ENCODE results near the gene ESR2. TPM values are rescaled to one million over a fixed set of nuclear protein-coding genes. Genes with fewer than 3 reads are reported as not detected.

The ESR2 gene
- total and polyA plus RNA-seq, 2 donors (not counting 3 experiments of a cell fraction or from before 2014, with no cell fraction given): 0.10 to 0.58 TPM

DNA sequence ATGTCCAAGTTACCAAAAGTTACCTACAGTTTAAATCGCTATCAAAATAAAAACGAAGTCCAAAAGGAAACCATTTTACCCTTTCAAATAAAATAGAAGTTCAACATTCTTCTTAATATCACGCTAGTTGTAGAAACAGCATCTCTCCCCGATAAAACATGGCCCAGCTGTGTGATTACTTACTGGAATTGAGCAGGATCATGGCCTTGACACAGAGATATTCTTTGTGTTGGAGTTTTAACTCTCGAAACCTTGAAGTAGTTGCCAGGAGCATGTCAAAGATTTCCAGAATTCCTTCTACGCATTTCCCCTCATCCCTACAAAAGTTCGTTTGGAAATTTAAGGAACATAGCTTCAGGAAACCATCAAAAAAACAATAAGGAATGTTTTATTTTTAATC, 44.8 kb downstream of the ESR2 start:
- no TSS peak for BruUV-seq (replicated peaks)
- no peak for TF ChIP-seq FOS (IDR thresholded peaks at IDR 0.05; ENCODE audit: borderline replicate concordance, insufficient read depth, low read length)
- no peak for TF ChIP-seq POLR2AphosphoS5 (IDR thresholded peaks at IDR 0.05; ENCODE audit: insufficient read depth, low read depth, low read length)
- no peak for TF ChIP-seq GATA2 (IDR thresholded peaks at IDR 0.05; ENCODE audit: insufficient read depth, insufficient read length, low read depth, low read length)
- TF ChIP-seq, protein P1, sequence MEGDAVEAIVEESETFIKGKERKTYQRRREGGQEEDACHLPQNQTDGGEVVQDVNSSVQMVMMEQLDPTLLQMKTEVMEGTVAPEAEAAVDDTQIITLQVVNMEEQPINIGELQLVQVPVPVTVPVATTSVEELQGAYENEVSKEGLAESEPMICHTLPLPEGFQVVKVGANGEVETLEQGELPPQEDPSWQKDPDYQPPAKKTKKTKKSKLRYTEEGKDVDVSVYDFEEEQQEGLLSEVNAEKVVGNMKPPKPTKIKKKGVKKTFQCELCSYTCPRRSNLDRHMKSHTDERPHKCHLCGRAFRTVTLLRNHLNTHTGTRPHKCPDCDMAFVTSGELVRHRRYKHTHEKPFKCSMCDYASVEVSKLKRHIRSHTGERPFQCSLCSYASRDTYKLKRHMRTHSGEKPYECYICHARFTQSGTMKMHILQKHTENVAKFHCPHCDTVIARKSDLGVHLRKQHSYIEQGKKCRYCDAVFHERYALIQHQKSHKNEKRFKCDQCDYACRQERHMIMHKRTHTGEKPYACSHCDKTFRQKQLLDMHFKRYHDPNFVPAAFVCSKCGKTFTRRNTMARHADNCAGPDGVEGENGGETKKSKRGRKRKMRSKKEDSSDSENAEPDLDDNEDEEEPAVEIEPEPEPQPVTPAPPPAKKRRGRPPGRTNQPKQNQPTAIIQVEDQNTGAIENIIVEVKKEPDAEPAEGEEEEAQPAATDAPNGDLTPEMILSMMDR (IDR thresholded peaks at IDR 0.05; ENCODE audit: extremely low read depth in 1 of 2, insufficient read depth in 1 of 2, low read depth in 1 of 2, low read length in 2 of 2): no peak
- TF ChIP-seq JUN (IDR thresholded peaks at IDR 0.05; ENCODE audit: borderline replicate concordance, insufficient read depth, insufficient read length, low read depth): no peak
- no peak for TF ChIP-seq EZH2 (IDR thresholded peaks at IDR 0.05; ENCODE audit: borderline replicate concordance, low read depth, low read length, severe bottlenecking)
- no peak for TF ChIP-seq MYC (IDR thresholded peaks at IDR 0.05; ENCODE audit: low read depth, low read length)
- TF ChIP-seq, protein P2, sequence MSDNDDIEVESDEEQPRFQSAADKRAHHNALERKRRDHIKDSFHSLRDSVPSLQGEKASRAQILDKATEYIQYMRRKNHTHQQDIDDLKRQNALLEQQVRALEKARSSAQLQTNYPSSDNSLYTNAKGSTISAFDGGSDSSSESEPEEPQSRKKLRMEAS (IDR thresholded peaks at IDR 0.05; ENCODE audit: insufficient read depth, insufficient read length): no peak
- TF ChIP-seq POLR2A (IDR thresholded peaks at IDR 0.05; ENCODE audit: low read depth, low read length): no peak
- Histone ChIP-seq H3K4me1 (ENCODE audit: control insufficient read depth, extremely low read depth, insufficient read depth, low read length) (peaks cover 11% of the 10 kb centered on the region), H3K4me3 (replicated peaks in 1 of 3; ENCODE audit: insufficient read depth in 1 of 3, low read depth in 1 of 3, low read length in 3 of 3) (no peak overlapping the region), H3K4me2 (ENCODE audit: insufficient read depth, low read length) (no peak overlapping the region), H3K79me2 (ENCODE audit: control insufficient read depth, insufficient read depth, low read length) (no peaks in the 10 kb centered on the region), H3K9ac (replicated peaks; ENCODE audit: extremely low read depth, insufficient read depth, low read length) (no peak overlapping the region), H2AFZ (ENCODE audit: low read depth, low read length) (peak overlapping the region; percentile 47), H3K9me3 (replicated peaks; ENCODE audit: control insufficient read depth, insufficient read depth, low read length) (no peaks in the 10 kb centered on the region), H3K27me3 (ENCODE audit: control insufficient read depth in 2 of 2, insufficient read depth in 2 of 2, low read length in 2 of 2) (no peaks in the 10 kb centered on the region), H4K20me1 (replicated peaks; ENCODE audit: control insufficient read depth, extremely low read depth, insufficient read depth, low read length) (no peaks in the 10 kb centered on the region), H3K9me1 (replicated peaks; ENCODE audit: control insufficient read depth, extremely low read depth, insufficient read depth, low read length) (no peaks in the 10 kb centered on the region), H3K27ac (ENCODE audit: insufficient read depth, low read depth, low read length) (no peak overlapping the region), H3K36me3 (ENCODE audit: control insufficient read depth in 2 of 2, extremely low read depth in 1 of 2, insufficient read depth in 2 of 2, low read length in 2 of 2) (no peaks in the 10 kb centered on the region)
- intact Hi-C loops (cut with micrococcal nuclease) (no loop called here), dilution Hi-C loops (cut with MboI; ENCODE audit: extremely low pct_ligation_motif_present, low sequenced_read_pairs) (no loop called here)
- ChIA-PET CTCF (interaction anchor here (1.0 to 1.5 kb wide), 3 partner anchors 14 to 55 kb away, joined by 3 to 5 read pairs (median 3); no protein-coding TSS in a partner anchor), POLR2A (no interaction called here)
- FAIRE-seq: no peak
- peak; percentile 23 for DNase-seq (ENCODE audit: low read depth, low spot score)
